Stomach (tissue), 9 donors: ENCODE data around the gene CHEK1. TPM values are rescaled to one million over a fixed set of nuclear protein-coding genes. Genes with fewer than 3 reads are reported as not detected.

ENCODE experiments used
- DNase-seq, 2 donors: peaks; one replicate each; pipeline versions ENCODE4 v3.0.0 to v3.0.0-alpha.2; 2013 to 2019
- H3K27ac ChIP-seq, 5 donors: fragments of 200-600 bp in 4 of 5; sonication (generic) in 4 of 5; one replicate each; pipeline ENCODE4 v1.5.1; 2013 to 2019; ENCODE audit warnings: mild to moderate bottlenecking in 1 of 5, moderate library complexity in 1 of 5
- H3K27me3 ChIP-seq, 3 donors: fragments of 200-600 bp; sonication (generic); one replicate each; pipeline ENCODE4 v1.5.1; 2017 to 2019; ENCODE audit warnings: mixed run types in 1 of 3
- H3K36me3 ChIP-seq, 4 donors: fragments of 200-600 bp; sonication (generic); 1 replicate in 3 of 4; 2 replicates in 1 of 4; pipeline ENCODE4 v1.5.1; 2016 to 2019
- H3K4me1 ChIP-seq, 4 donors: fragments of 200-600 bp; sonication (generic); one replicate each; pipeline ENCODE4 v1.5.1; 2016 to 2019
- H3K4me3 ChIP-seq, 4 donors: fragments of 200-600 bp; sonication (generic) in 3 of 4; one replicate each; pipeline ENCODE4 v1.5.1; 2016 to 2019; ENCODE audit warnings: mild to moderate bottlenecking in 1 of 4
- H3K9me3 ChIP-seq, 4 donors: fragments of 200-600 bp; sonication (generic); one replicate each; pipeline ENCODE4 v1.5.1; 2016 to 2019
- CTCF ChIP-seq, 7 experiments: fragments of 450-650 bp in 4 of 7; fragments of 200-600 bp in 3 of 7; sonication (generic) in 3 of 7; IDR thresholded peaks; one replicate each; pipeline ENCODE4 v1.5.1; 2016 to 2019; ENCODE audit warnings: antibody characterized with exemption in 7 of 7, control low read depth in 2 of 7, mild to moderate bottlenecking in 1 of 7
- EP300 ChIP-seq: sonication (generic); formaldehyde crosslinking; IDR thresholded peaks from one replicate; pipeline ENCODE4 v1.6.1; 2017; ENCODE audit warnings: antibody characterized with exemption
- POLR2A ChIP-seq, 4 donors: fragments of 450-650 bp; IDR thresholded peaks; one replicate each; pipeline ENCODE4 v1.6.1; 2016; ENCODE audit warnings: antibody characterized with exemption in 4 of 4, control low read depth in 2 of 4, mild to moderate bottlenecking in 1 of 4, moderate library complexity in 1 of 4
- POLR2AphosphoS5 ChIP-seq, 3 donors: sonication (generic); formaldehyde crosslinking; IDR thresholded peaks; one replicate each; pipeline ENCODE4 v1.6.1; 2016; ENCODE audit warnings: antibody characterized with exemption in 3 of 3
- WGBS, 5 donors: extraction: QIAGEN DNeasy Blood & Tissue Kit in 3 of 5; methylation state at CpG; one replicate each; pipeline versions ENCODE4 v1.1.5 to v1.1.7; 2013 to 2018; 5-methylcytosine and 5-hydroxymethylcytosine counted together
- intact Hi-C: fragments of 100-400 bp; cut with DNase I; formaldehyde crosslinking; loops from one replicate; pipeline ENCODE4 v1.15.1; 2023; ENCODE audit warnings: low total_unique reads
- polyA plus RNA-seq, 3 donors: library from polyadenylated mRNA; stranded (reverse); fragments of 200-250 nt; gene quantifications; one replicate each; pipeline ENCODE4 v1.2.3, GENCODE V29; 2013
- total RNA-seq, 5 donors: library from RNA; depleted of rRNA; stranded (reverse); fragments of >200 nt; gene quantifications; one replicate each; pipeline versions ENCODE4 v1.1.0 to v1.2.3, GENCODE V29; 2014 to 2016
- donor health status: healthy with polysubstance abuse.
- donor health status: Bipolar disorder and iron deficiency.
- donor health status: healthy.

The CHEK1 gene
- total and polyA plus RNA-seq, 8 donors: 0.14 to 19.3 (median 3.4) TPM; not detected in 1

- 92 to 98% (median 98%) methylated on average over 3 of the region's 3 CpGs for WGBS, 5 donors
- intact Hi-C loops: no loop called here
- no peak for DNase-seq
These were observed 20.9 kb downstream of the CHEK1 start for GRCh38 chr11:125645871-125646270.

DNA sequence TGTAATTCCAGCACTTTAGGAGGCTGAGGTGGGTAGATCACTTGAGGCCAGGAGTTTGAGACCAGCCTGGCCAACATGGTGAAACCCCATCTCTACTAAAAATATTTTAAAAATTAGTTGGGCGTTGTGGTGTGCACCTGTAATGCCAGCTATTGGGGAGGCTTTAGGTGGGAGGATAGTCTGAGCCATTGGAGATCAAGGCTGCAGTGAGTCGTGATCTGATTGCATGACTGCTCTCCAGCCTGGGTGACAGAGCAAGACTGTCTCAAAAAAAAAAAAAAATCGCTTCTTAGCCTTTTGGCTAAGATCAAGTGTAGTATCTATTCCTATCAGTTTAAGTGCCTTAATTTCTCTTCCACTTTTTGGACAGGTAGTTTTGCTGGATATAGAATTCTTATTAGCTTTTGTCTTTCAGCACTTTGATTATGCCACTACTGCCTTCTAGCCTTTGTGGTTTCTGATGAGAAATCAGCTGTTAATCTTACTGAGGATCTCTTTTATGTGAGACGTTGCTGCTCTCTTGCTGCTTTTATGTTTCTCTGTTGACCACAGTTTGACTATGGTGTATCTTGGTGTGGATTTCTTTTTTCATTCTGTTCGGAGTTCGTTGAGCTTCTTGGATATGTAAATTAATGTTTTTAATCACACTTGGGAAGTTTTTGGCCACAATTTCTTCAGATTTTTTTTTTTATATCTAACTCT lies 24.7 kb downstream of the CHEK1 start:
- WGBS, 5 donors: 86 to 94% (median 90%) methylated on average over 6 of the region's 6 CpGs
- no peaks in the 10 kb centered on the region for H3K9me3 ChIP-seq
- no peaks in the 10 kb centered on the region for H3K4me1 ChIP-seq
- H3K27me3 ChIP-seq: no peaks in the 10 kb centered on the region
- H3K27ac ChIP-seq: no peak overlapping the region
- H3K4me3 ChIP-seq: no peak overlapping the region
- DNase-seq: no peak
- no peak for TF ChIP-seq EP300
- intact Hi-C loops: no loop called here
- peaks cover 0 to 14% (median 6%) of the 10 kb centered on the region in 4 donors for H3K36me3 ChIP-seq

More at GRCh38 chr11:125645871-125646270, 20.9 kb downstream of the CHEK1 start:
- H3K36me3 ChIP-seq: peaks cover 0 to 17% (median 11%) of the 10 kb centered on the region in 4 donors
- TF ChIP-seq POLR2A (IDR thresholded peaks at IDR 0.05) (no peak), POLR2AphosphoS5 (IDR thresholded peaks at IDR 0.05) (no peak), CTCF (IDR thresholded peaks at IDR 0.05) (no peak), EP300 (no peak)
- no peaks in the 10 kb centered on the region for H3K27me3 ChIP-seq
- no peaks in the 10 kb centered on the region for H3K4me1 ChIP-seq
- H3K4me3 ChIP-seq: no peak overlapping the region
- H3K9me3 ChIP-seq: no peaks in the 10 kb centered on the region
- no peak overlapping the region for H3K27ac ChIP-seq

DNA sequence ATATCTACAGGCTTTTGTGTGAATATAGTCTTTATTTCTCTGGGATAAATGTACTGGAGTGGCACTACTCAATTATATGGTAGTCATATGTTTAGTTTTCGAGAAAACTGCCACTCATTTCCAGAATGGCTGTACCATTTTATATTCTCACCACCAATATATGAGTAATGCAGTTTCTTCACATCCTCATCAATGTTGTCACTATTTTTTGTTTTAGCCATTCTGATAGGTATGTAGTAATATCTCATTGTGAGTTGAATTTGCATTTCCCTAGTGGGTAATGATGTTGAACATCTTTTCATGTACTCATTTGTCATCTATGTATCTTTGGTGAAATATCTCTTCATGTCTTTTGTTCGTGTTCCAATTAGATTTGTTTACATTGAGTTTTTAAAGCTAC lies 37.7 kb downstream of the CHEK1 start:
- intact Hi-C loops: no loop called here

GRCh38 chr11:125663910-125664309 lies 38.9 kb downstream of the CHEK1 start:
- Histone ChIP-seq H3K4me1 (no peaks in the 10 kb centered on the region), H3K9me3 (peaks cover 0 to 5% (median 0%) of the 10 kb centered on the region in 4 donors), H3K27me3 (no peaks in the 10 kb centered on the region), H3K27ac (no peak overlapping the region), H3K36me3 (no peaks in the 10 kb centered on the region), H3K4me3 (no peak overlapping the region)
- TF ChIP-seq EP300 (no peak), CTCF (IDR thresholded peaks at IDR 0.05) (no peak), POLR2AphosphoS5 (IDR thresholded peaks at IDR 0.05) (no peak), POLR2A (IDR thresholded peaks at IDR 0.05) (no peak)
- WGBS, 5 donors: 88 to 98% (median 97%) methylated on average over 1 to 3 of the region's 3 CpGs
- DNase-seq: no peak
- intact Hi-C loops: no loop called here

More for the DNA sequence above, 37.7 kb downstream of the CHEK1 start:
- 77 to 85% (median 79%) methylated on average over 2 of the region's 2 CpGs for WGBS, 5 donors
- Histone ChIP-seq H3K27ac (no peak overlapping the region), H3K4me1 (no peaks in the 10 kb centered on the region), H3K9me3 (peaks cover 0 to 5% (median 0%) of the 10 kb centered on the region in 4 donors), H3K36me3 (no peaks in the 10 kb centered on the region), H3K27me3 (no peaks in the 10 kb centered on the region), H3K4me3 (no peak overlapping the region)
- TF ChIP-seq POLR2AphosphoS5 (IDR thresholded peaks at IDR 0.05) (no peak), EP300 (no peak), CTCF (IDR thresholded peaks at IDR 0.05) (no peak), POLR2A (IDR thresholded peaks at IDR 0.05) (no peak)
- DNase-seq: no peak

DNA sequence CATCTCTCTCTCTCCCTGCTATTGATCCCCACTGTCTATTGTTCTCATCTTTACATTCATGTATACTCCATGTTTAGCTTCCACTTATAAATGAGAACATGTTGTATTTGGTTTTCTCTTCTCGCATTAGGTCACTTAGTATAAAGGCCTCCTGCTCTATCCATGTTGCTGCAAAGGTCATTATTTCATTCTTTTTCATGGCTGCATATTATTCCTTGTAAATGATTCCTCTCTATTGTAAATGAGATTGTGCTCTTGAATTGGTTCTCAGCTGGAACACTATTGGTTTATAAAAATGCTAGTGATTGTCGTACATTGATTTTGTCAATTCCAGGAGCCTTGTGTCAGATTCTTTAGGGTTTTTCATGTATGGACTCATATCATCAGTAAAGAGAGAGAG lies 42.2 kb downstream of the CHEK1 start:
- 96 to 99% (median 99%) methylated on average over 2 of the region's 2 CpGs for WGBS, 5 donors
- DNase-seq: no peak
- Histone ChIP-seq H3K27me3 (no peaks in the 10 kb centered on the region), H3K4me1 (no peaks in the 10 kb centered on the region), H3K4me3 (no peak overlapping the region), H3K9me3 (peaks cover 0 to 5% (median 0%) of the 10 kb centered on the region in 4 donors), H3K27ac (no peak overlapping the region), H3K36me3 (no peaks in the 10 kb centered on the region)
- TF ChIP-seq EP300 (no peak), POLR2A (IDR thresholded peaks at IDR 0.05) (no peak), POLR2AphosphoS5 (IDR thresholded peaks at IDR 0.05) (no peak), CTCF (IDR thresholded peaks at IDR 0.05) (no peak)
- intact Hi-C loops: no loop called here
